GM12892 (cell line): ENCODE data around the gene CDH23.

Source experiments
- POLR2A ChIP-seq: IDR thresholded peaks from 2 replicates; pipeline ENCODE4 v1.6.1; 2011; ENCODE audit warnings: low read depth, low read length, control low read depth
- TAF1 ChIP-seq: IDR thresholded peaks from 2 replicates; pipeline ENCODE4 v1.6.1; 2011; ENCODE audit warnings: low read depth, mild to moderate bottlenecking, control low read depth, low read length, borderline replicate concordance

- TF ChIP-seq POLR2A: peak; percentile 99
- peak; percentile 83 for TF ChIP-seq TAF1
These were observed 454.2 kb downstream of the CDH23 start, which contains the start of gene PSAP for GRCh38 chr10:71850743-71851464.
